NCI-H1105 treated with DMSO at 0.1 percent for 48 hours (cell line): Measurements from ENCODE around the gene PLA2G4E.

ENCODE experiments used
- DNase-seq: peaks from one replicate; lab custom pipeline; 2025; lab: John Stamatoyannopoulos, UW

Gene PLA2G4E

GRCh38 chr15:41992151-41992802 is 28.6 kb downstream of the PLA2G4E start:
- DNase-seq: no peak

- DNase-seq: no peak
These were observed 30.2 kb downstream of the PLA2G4E start for GRCh38 chr15:41990691-41991090.

GRCh38 chr15:41990243-41990605 is 30.6 kb downstream of the PLA2G4E start:
- DNase-seq: no peak

GRCh38 chr15:41989573-41990242 is 31.1 kb downstream of the PLA2G4E start:
- DNase-seq: peak; percentile 34

GRCh38 chr15:41988896-41989572 is 31.8 kb downstream of the PLA2G4E start:
- no peak for DNase-seq

- no peak for DNase-seq
These were observed 32.9 kb downstream of the PLA2G4E start for GRCh38 chr15:41987925-41988275.

GRCh38 chr15:41987246-41987924 is 33.5 kb downstream of the PLA2G4E start:
- no peak for DNase-seq

- DNase-seq: no peak
These were observed 35.3 kb downstream of the PLA2G4E start for GRCh38 chr15:41985236-41986160.

GRCh38 chr15:41984622-41985021 is 36.2 kb downstream of the PLA2G4E start:
- DNase-seq: no peak

GRCh38 chr15:41983621-41984571 is 36.9 kb downstream of the PLA2G4E start:
- no peak for DNase-seq

- no peak for DNase-seq
These were observed 37.6 kb downstream of the PLA2G4E start for GRCh38 chr15:41983221-41983620.

GRCh38 chr15:41982133-41982930 is 38.5 kb downstream of the PLA2G4E start:
- DNase-seq: no peak

- no peak for DNase-seq
These were observed 39.3 kb downstream of the PLA2G4E start for GRCh38 chr15:41981371-41982132.

GRCh38 chr15:41980654-41981323 is 40.1 kb downstream of the PLA2G4E start:
- DNase-seq: no peak

- no peak for DNase-seq
These were observed 41.2 kb downstream of the PLA2G4E start for GRCh38 chr15:41979493-41980266.

GRCh38 chr15:41978534-41978933 is 42.3 kb downstream of the PLA2G4E start:
- DNase-seq: no peak

GRCh38 chr15:41977757-41978383 is 43.0 kb downstream of the PLA2G4E start:
- DNase-seq: no peak
